Lower leg skin (tissue), 3 donors: ENCODE results near the gene DNAJA2.

Experiments
- POLR2A ChIP-seq, 2 donors: fragments of 450-650 bp; IDR thresholded peaks; one replicate each; pipeline ENCODE4 v1.6.1; 2016 to 2017; ENCODE audit warnings: antibody characterized with exemption in 2 of 2, mild to moderate bottlenecking in 1 of 2, moderate library complexity in 1 of 2
- TF ChIP-seq, protein P1 (sequence below), 3 donors: fragments of 450-650 bp; IDR thresholded peaks; one replicate each; pipeline ENCODE4 v1.5.1; 2016; ENCODE audit warnings: antibody characterized with exemption in 3 of 3, mild to moderate bottlenecking in 3 of 3, moderate library complexity in 2 of 3

DNA sequence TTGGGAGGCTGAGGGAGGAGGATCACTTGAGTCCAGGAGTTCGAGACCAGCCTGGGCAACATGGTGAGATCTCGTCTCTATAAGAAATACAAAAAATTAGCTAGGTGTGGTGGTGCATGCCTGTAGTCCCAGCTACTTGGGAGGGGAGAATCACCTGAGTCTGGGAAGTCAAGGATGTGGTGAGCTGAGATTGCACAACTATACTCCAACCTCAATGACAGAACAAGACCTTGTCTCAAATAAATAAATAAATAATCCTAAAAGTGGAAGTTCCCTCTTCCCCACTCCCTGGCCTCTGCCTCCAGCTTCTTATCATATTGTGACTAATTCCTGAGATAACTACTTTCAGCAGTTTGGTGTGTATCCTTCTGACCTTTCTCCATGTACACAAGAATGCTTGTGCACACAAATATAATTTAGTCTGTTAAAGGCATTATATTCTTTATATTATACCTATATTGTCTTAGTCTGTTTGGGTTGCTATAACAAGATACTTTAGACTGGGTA, 23.5 kb upstream of the DNAJA2 start:
- TF ChIP-seq, protein P1, sequence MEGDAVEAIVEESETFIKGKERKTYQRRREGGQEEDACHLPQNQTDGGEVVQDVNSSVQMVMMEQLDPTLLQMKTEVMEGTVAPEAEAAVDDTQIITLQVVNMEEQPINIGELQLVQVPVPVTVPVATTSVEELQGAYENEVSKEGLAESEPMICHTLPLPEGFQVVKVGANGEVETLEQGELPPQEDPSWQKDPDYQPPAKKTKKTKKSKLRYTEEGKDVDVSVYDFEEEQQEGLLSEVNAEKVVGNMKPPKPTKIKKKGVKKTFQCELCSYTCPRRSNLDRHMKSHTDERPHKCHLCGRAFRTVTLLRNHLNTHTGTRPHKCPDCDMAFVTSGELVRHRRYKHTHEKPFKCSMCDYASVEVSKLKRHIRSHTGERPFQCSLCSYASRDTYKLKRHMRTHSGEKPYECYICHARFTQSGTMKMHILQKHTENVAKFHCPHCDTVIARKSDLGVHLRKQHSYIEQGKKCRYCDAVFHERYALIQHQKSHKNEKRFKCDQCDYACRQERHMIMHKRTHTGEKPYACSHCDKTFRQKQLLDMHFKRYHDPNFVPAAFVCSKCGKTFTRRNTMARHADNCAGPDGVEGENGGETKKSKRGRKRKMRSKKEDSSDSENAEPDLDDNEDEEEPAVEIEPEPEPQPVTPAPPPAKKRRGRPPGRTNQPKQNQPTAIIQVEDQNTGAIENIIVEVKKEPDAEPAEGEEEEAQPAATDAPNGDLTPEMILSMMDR (IDR thresholded peaks at IDR 0.05) = no peak
- no peak for TF ChIP-seq POLR2A (IDR thresholded peaks at IDR 0.05)
